Hindlimb muscle (tissue), 1 donor: ENCODE measurements around the gene ANXA1. TPM values are rescaled to one million over a fixed set of nuclear protein-coding genes. Genes with fewer than 3 reads are reported as not detected.
A peak's percentile ranks its signal among the peaks of the same experiment; 100 is the strongest.

ENCODE experiments used
- DNase-seq: peaks from one replicate; pipeline ENCODE4 v3.0.0-alpha.2; 2013
- polyA plus RNA-seq: library from polyadenylated mRNA; unstranded; fragments of 120-200 nt; gene quantifications from one replicate; pipeline ENCODE4 v1.2.1, GENCODE V29; 2013; ENCODE audit not compliant: insufficient read length

ANXA1 gene
- polyA plus RNA-seq, 1 donor = 81.4 TPM

DNA sequence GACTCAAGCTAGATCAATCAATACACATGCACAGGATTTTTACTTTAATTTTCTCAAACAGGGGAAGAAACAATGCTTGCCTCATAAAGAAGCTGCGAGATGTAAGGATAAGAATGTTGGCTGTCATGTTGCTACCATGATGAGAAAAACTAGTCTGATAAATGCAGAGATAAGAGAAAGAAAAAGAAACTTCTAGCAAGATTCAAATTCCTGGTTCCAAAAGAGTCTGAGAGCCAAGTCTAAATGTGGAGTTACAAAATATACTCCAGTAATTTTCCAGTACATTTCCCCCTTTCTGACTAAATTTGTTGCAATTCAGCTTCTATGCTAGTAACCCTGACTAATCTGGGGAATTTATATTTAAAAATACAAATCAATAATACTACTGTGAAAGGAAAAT lies 10.4 kb upstream of the ANXA1 start:
- no peak for DNase-seq

DNA sequence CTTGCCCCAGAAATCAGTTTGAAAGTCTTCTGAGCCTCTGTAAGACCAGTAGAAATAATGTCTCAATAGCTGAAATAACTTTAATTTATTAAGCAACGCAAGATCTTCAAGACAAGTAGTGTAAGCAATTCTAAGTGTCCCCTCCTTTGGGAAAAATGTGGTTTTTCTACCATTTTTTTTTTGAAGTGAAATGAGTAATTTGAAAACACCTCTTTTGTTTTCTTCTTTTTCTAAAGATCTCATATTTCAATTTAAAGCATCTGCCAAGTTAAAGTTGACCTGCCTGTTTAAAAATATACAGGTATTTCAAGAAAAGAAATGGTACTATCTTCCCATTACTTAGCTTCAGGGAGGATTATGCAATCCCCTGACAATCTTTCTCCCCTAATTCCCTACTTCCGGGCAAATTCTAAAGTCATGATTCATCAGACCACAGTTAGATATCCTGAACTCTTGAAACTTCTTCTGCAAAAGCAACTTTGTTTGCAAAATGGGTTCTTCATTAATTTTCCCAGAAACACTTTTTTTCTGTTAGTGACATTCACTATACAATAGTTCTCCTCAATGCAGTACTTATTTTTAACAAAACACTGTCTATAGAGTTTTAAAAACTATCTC lies 7.8 kb upstream of the ANXA1 start:
- DNase-seq = no peak

DNA sequence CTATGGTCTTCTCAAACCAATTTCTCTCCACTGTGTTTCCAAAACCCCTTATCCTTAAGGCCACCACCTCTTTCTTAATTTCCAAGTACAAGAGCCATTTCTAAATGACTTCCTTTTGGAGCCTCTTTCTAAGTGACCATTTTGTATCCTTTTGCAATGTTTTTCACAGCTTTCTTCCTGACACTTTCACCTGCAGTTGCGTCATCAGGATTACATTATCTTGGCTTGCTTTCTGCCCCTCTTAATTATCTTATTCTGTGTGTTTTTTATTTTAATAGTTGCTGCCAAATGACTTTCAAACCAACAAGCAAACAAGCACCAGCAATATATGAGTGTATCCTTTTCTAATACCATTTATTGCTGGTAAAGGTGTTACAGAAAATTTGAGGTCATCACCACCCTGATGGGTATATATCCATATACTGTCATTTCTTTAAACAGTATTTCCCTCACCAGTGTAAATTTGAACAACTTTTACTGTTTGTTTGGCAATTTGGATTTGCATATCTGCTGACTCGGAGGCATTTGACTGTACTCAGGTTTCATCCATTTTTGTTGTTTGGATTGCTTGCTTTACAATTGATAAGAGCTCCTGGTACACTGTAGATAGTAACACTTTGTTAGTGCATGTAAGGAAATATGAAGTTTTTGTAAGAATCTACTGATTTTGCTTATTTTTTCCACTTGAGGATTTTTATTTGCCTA lies 5.4 kb upstream of the ANXA1 start:
- no peak for DNase-seq

DNA sequence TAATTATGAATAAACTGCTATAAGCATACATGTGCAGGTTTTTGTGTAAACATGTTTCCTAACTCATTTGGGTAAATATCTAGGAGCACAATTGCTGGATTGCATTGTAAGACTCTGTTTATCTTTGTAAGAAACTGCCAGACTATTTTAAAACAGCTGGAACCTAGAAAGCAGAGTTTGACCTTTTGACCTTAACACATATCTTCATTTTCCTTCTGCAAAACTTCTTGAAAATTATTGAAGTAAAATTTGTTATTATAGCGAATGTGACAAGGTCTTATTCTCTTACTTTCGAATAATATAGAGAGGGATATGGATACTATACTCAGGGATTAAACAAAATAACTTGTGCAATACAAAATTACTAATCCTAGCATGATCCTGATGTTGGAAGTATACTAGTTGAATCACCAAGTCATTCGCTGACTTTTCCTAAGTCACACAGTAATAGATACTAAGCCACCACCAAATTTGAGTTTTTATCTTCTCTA lies 3.2 kb upstream of the ANXA1 start:
- DNase-seq = no peak

DNA sequence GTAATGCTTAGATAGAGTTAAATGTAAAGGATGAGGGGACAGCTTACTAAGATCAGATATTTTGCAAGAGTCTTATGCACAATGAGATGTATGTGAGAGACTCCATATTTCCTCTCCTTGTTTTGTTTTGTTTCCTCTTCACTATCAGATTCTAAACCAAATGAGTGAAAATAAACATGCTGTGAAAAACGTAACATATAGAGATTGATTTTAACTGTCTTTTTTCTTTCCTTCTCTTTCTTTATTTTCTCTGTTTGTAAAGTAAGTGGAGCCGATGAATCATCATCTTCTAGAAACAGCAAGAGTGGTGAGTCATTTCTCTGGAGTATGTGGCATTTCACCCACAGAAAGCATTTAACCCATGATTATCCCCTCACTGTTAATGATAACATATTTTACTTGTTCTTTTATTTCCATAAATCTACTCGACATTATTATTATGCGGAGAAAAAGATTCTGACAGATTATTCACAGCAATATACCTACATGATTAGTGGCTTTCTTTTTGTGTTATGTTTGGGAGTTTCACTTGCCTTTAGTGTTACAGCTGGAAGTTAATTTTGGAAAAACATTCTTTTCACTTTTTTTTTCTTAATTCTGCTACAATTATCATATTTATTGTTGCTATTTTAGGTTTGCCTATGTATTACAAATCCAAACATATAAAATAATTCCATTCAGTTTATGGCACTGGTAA lies 2.1 kb upstream of the ANXA1 start:
- no peak for DNase-seq

DNA sequence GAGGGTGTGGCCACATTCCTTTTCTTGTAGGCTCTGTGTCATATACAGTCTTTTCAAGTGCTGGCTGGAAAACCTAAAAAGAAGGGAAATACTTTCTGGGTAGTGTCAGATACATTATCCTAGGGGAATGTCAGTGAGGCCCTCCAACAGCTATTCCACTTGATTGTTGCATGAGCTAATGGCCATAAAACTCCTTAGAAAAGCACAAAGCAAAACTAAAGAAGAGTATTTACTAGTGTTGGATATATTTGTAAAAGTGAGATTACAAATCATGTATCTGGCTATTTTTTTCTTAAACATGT lies 829 bp downstream of the ANXA1 start:
- peak; percentile 49 for DNase-seq

DNA sequence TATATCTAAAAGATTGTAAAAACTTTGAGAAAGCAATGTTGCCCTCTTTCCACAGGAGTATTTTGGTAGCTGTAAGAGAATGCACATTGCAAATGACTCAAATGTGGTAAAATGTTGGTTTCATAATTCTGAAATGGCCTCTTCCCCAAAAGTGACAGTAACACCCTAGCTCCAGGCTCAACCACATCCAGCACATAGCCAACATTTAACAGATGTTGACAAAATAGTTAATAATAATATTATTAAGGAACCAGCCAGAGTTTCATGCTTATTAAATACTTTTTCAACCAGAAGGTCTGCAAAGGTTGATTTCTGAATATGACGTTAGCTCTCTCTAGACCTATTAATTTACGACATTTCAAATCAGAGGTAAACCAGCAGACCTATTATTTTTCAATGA lies 1.3 kb downstream of the ANXA1 start:
- no peak for DNase-seq

DNA sequence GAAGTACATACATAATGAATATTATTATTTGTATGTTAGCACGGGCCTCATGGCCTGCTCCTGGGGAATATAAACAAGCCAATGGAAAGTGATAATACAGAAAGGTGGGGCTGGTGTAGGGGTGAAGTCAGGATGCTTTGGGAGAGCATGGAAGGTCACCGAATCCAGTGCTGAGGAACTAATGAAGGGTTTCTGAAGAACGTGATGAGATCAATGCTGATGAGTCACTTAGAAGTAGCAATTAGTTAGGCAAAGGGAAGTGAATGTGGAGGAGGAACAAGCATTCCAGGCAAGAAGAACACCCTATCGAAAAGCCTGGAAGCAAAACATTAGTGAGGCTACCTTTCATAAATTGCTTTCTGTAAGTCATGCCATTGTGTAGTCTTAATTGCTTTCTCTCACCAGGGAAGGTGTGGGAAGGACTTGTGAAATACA lies 2.1 kb downstream of the ANXA1 start:
- no peak for DNase-seq

DNA sequence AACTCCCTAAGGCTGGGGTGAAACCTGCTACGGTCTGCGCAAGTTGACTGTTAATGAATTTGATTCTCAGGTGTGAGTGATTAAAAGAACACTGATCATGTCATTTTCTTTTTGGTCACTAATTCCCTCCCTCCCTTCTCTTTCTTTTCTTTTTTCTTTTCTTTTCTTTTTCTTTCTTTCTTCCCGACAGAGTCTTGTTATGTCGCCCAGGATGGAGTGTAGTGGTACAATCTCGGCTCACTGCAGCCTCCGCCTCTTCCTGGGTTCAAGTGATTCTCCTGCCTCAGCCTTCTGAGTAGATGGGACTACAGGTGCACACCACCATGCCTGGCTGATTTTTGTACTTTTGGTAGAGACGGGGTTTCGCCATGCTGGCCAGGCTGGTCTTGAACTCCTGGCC lies 2.6 kb downstream of the ANXA1 start:
- no peak for DNase-seq

DNA sequence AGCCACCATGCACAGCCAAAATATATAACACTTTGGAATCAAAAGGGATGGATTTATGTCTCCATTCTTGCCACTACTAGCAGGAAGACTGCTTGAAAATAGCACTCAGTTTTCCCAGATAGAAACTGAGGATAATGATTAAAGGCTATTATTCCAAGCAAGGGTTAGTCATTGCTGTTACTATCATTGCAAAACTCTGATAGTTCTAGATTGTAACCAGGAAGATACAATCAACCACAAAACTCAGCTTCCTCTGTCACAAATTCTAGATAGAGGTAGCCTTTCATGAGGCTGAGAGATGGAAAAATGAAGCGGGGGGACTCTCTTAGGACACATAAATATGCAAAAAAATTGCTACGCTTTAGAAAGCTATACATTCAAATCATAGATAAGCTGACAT lies 3.1 kb downstream of the ANXA1 start:
- DNase-seq = no peak

DNA sequence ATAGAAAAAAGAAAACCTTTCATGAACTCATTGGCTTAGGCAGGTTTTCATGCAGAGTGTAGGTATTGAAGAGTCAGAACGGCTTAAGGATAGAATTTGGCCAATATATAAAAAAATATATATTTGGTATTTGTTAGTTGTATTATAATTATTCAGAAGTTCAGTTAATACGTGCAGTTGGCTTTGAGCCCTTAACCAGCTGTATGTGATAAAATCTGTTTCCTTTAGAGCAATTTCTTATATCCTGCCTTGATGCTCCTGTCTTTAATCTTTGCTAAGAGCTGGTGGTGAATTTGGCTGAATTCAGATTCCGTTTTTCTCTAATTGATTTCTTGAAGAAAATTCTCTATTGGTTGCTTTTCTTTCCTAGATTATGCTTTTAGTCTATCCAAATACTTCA lies 3.7 kb downstream of the ANXA1 start:
- DNase-seq = no peak

DNA sequence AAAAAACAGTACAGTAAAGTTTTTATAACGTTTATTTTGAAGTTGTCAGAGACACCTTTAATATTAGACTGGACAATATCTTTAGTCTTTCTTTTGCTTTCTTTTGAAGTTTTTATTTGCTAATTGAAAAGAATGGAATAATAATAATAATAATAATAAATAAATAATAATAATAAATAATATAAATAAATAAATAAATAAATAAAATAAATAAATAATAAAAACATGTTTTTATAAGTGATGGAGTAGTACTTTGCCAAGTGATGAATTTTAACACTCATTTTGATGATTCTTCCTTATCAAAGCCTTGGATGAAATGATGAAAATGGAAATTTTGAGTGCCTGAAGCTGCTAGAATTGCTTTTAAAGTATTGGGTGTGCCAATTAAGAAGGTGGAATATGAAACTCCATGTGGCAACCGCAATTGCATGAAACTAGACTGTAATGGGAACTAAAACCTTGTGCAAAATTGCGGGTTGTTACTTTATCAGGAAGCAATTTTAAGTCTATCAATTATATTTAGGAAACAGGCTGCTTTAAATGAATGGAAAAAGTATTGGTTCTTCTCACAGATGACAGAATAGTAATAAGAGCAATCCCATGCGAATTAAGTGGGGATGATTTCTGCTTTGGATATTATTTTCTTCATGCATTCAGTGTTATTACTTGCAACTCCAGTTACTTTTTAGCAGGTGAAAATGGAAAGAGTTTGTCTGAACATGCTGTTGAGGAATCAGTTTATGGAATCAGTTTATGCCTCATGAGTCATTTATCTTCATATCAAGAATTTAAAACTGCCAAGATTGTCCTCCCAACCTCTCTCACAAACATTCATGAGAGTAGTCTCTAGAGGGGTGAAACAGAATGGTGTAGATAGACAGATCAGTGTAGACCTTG lies 4.6 kb downstream of the ANXA1 start:
- DNase-seq = no peak

DNA sequence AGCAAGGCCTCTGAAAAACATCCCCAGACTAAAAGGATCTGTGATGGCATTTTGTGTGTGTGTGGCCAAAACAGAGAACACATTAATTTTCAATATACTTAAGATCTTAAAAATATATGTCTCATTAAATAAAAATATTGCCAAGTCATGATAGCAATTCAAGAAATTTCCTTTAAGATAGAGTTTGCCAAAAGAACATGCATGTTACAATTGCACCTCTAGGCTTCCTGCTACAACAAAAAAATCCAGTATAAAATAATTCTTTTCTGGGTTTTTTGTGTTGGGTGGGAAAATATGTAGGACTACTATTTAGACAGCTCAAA lies 5.2 kb downstream of the ANXA1 start:
- no peak for DNase-seq

DNA sequence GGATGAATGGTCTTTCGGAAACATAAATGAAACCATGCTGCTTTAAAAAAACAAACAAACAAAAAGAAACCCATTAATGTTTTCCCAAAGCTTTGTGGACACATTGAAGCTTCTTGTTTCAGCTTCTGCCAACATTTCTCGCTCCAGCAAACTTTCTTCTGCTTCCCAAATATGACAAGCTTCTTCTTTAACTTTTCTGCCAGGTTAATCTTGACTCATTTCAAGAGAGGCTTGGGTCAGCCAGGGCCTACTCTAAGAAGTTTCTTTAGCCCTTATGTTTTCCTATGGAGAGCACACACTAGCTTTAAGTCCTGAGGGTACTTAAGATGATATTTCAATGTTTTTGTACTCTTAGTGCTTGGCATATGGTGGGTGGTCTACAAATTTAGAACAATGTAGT lies 6.1 kb downstream of the ANXA1 start:
- DNase-seq = no peak

DNA sequence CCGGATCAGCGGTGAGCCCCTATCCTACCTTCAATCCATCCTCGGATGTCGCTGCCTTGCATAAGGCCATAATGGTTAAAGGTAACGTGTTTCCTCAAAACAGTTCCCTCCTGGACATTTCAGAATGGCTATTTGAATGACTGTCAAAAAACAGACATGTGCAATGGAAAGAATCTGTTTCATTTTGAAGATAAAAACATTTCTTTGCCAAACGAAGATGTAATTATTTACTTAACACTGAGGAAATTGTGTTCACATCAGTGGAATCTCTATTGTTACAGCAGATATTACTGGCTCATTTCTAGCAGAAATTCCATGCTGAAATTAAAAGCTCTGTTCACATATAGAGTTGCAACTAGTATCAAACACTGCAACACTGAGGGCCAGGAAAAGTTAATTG lies 7.1 kb downstream of the ANXA1 start:
- no peak for DNase-seq

DNA sequence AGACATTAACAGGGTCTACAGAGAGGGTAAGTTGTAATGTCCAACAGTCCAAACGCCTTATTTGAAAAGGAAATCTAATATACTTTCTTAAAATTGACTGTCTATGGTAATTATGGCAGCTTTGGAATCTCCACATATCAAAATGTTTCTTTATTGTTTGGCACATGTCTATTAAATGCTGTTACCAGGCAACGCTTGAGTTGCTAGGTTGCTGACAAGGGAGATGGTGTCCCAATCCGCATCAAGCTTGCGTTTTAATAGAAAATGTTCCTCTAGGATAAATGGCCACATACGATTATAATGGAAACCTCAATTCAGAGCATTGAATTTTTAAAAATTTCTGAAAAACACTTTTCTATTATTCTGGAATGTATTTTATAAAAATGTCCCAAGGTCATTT lies 9.2 kb downstream of the ANXA1 start:
- DNase-seq = no peak

DNA sequence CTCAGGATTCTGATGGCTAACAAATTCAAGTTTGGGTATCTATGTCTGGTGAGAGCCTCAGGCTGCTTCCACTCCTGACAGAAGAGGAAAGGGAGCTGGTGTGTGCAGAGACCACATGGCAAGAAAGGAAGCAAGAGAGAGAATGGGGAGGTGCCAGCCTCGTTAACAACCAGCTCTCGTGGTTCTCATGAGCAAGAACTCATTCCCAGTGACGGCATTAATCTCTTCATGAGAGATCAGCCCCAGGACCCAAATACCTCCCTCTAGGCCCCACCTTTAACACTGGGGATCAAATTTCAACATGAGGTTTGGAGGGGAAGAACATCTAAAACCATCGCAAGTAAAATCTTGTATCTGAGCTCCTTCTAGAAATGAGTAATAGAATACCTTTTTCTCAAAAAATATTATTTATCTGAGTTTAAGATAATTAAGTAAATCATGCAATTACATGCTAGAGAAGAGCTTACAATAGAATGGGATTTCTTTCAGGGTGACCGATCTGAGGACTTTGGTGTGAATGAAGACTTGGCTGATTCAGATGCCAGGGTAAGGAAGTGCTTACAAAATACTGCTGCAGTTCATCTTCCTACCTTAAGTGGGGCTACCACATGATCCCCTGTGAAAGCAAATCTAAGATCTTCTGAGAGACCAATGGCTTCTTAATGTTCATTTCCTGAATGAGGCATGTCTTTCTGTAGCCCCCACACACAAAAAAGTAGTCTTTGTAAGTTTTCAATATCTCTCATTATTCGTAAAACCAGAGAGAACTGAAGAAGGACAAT lies 11.5 kb downstream of the ANXA1 start:
- no peak for DNase-seq

DNA sequence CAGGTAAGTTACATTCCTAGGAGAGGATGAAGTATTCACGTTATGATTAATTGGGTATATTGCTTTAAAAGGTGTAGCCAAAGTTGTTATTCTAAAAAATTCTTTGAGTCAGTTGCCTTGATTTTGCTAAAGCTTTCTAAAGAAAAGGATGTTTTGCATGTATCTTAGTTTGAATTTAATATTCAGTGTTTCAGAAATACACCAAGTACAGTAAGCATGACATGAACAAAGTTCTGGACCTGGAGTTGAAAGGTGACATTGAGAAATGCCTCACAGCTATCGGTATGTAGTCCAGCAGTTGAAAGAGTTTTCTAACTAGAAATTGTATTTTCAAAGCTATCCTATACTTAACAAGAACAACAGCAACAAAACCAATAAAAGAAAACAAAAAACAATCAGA lies 14.2 kb downstream of the ANXA1 start:
- DNase-seq = no peak

DNA sequence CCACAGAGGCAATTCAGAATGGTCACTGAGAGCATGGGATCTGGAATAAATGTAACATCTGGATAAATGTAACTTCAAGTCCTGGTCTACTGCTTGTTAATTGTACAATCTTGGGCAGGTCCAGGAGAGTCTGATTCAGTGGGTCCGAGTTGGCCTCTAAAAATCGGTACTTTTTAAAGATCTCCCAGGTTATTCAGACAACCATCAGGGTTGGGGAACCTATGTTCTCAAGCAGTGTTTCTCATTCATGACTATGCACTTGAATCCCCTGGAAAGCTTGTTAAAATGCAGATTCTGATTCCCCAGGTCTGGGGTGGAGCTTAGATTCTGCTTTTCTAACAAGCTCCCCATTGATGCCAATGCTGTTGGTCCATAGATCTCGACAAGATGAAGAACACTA lies 14.8 kb downstream of the ANXA1 start:
- DNase-seq = no peak

DNA sequence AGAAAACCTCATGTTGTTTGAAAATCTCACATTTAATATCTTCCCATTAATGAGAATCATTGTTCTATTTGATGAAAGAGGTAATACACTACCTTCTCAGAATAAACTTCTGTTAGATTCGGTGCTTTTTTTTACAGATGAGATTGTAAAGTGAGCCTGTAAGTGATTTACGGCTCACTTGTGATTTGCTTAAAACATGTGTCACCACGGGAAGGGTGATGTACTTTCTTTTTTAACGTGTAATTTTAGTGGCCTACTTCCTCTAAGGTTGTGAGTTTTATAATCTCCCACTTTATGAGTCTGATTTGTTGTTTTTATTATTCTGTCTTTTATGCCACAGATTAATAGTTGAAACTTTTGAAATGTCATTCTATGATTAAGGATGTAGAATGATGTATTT lies 15.9 kb downstream of the ANXA1 start:
- no peak for DNase-seq

DNA sequence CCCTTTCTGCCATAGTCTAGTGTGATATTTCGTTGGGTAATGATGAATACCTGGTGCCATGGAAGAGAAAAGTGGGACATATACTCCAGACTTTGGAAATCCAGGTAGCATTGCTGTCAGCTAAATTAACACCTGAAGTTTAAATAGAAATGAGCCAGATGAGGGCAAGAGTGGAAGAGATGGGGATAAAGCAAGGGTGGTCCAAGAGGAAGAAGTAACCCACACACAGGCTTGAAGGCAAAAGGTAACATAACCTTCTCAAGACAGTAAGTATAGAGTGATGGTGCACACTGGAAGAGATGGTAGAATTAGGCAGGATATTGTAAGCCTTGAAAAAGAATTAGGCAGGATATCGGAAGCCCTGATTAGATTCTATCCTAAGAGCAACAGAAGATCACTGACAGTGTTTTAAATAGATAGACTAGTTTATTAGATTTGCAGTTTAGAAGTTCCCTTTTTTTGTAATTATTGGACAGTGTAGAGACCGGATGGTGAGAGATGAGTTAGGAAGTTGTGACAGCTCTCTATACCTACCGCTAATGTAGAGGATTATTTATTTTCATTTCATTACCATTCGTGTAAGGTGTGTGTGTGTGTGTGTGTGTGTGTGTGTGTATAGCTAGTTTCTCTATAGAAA lies 16.8 kb downstream of the ANXA1 start:
- no peak for DNase-seq
